Epithelial cell of proximal tubule (primary cell): ENCODE data around the gene MEF2A. TPM values are rescaled to one million over a fixed set of nuclear protein-coding genes. Genes with fewer than 3 reads are reported as not detected.
"Not testable (repeated sequence)": the region's sequence is repeated elsewhere in the genome, so short reads cannot be mapped to it uniquely, and the experiment has no call there.

Experiments
- DNase-seq: peaks from one replicate; pipeline ENCODE4 v3.0.0-alpha.2; 2011; ENCODE audit warnings: low read depth
- H3K4me3 ChIP-seq: 2 replicates; pipeline ENCODE4 v1.5.1; 2011; ENCODE audit warnings: low read depth, mild to moderate bottlenecking, low read length
- CTCF ChIP-seq: conservative IDR thresholded peaks from 2 replicates; pipeline ENCODE4 v1.5.1; 2012; ENCODE audit warnings: low read depth, mild to moderate bottlenecking, low read length
- total RNA-seq: library from RNA; depleted of rRNA; stranded (reverse); fragments of >200 nt; gene quantifications from 2 replicates; pipeline ENCODE4 v1.2.3, GENCODE V29; 2015

MEF2A gene
- 13.0 and 30.2 TPM in 2 replicates for total RNA-seq

GRCh38 chr15:99565299-99566156 is at the start of gene MEF2A:
Gene MEF2A (plus strand): TSS chr15:99565984. CDS start chr15:99633120, 67,136 bp downstream.
- TF ChIP-seq CTCF: no peak
- DNase-seq: peak; percentile 48
- peak within 1 kb of the TSS; percentile 82 for H3K4me3 ChIP-seq

DNA sequence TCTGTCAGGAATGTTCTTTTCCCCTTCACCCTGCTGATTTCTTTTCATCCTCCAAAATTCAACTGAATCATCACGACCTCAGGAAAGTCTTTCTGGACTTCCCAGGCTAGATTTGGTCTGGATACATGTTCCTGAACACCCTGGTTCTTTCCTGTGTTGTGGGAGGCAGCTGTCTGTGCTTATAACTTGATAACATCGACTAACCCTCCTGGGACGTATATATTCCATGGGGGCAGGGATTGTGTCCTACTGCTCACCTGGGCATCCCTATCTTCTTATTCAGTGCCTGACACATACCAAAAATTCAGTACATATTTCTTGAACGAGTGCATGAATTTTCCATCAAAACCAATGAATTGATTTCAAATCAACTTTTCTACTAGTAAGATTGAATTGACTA is 47.6 kb upstream of the MEF2A start:
- no peak for TF ChIP-seq CTCF
- H3K4me3 ChIP-seq: no peak overlapping the region
- DNase-seq: no peak

DNA sequence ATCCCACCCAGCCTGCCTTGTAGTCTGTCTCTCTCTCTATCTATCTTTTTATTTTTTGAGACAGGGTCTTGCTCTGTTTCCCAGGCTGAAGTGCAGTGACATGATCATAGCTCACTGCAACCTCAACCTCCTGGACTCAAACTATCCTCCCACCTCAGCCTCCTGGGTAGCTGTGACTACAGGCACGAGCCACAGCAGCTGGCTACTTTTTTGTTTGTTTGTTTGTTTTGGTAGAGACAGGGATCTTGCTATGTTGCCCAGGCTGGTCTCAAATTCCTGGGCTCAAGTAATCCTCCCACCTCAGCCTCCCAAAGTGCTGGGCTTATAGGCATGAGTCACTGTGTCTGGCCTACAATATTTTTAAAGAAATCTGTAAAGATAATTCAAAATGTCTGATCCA is 46.4 kb upstream of the MEF2A start:
- not testable (repeated sequence) for H3K4me3 ChIP-seq

DNA sequence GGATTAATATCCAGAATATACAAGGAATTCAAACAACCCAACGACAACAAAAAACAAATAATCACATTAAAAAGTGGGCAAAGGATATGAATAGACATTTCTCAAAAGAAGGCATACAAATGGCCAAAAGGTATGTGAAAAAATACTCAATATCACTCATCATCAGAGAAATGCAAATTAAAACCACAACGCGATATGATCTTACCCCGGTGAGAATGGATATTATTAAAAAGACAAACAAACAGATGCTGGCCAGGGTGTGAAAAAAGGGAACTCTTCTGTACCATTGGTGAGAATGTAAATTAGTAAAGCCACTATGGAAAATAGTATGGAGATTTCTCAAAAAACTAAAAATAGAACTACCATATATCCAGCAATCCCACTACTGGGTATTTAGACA is 43.5 kb upstream of the MEF2A start:
- no peak for DNase-seq
- TF ChIP-seq CTCF: no peak
- no peak overlapping the region for H3K4me3 ChIP-seq

More for the DNA sequence above, 46.4 kb upstream of the MEF2A start:
- not testable (repeated sequence) for DNase-seq

DNA sequence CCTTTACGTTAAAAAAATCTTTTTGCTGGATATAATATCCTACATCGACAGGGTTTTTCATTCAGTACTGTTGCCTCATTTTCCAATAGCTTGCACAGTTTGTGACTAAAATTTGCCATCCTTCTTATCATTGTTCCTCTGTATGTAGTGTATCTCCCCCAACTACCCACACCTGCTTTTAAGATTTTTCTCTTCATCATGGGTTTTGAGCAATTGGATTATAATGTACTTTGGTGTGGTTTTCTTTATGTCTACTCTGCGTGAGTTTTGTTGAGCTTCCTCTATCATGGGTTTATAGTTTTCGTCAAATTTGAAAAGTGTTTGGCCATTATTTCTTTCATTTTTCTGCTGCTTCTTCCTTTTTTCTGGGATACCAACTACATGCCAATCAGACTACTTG is 39.6 kb upstream of the MEF2A start:
- no peak for DNase-seq

GRCh38 chr15:99526671-99527070 is 39.1 kb upstream of the MEF2A start:
- DNase-seq: no peak
- no peak overlapping the region for H3K4me3 ChIP-seq
- TF ChIP-seq CTCF: no peak

More for the DNA sequence above, 39.6 kb upstream of the MEF2A start:
- no peak overlapping the region for H3K4me3 ChIP-seq
- TF ChIP-seq CTCF: no peak

GRCh38 chr15:99536422-99537040 is 29.3 kb upstream of the MEF2A start:
- TF ChIP-seq CTCF: no peak
- no peak for DNase-seq
- H3K4me3 ChIP-seq: no peak overlapping the region
